IPS-NIHi7 (cell line): ENCODE data around the gene COPS3.
"Not testable (repeated sequence)": the region's sequence is repeated elsewhere in the genome, so short reads cannot be mapped to it uniquely, and the experiment has no call there.

Experiments used
- DNase-seq: peaks from one replicate; pipeline ENCODE4 v3.0.0; 2012; ENCODE audit warnings: mixed read lengths; ENCODE audit errors: extremely low spot score

Gene COPS3

GRCh38 chr17:17303010-17303846 is 22.2 kb upstream of the COPS3 start, which contains the start of gene NT5M:
NT5M (plus strand) TSS chr17:17303373; CDS start chr17:17303551, 178 bp downstream.
- DNase-seq = peak; percentile 88

GRCh38 chr17:17301659-17302058 is 20.6 kb upstream of the COPS3 start:
- not testable (repeated sequence) for DNase-seq

GRCh38 chr17:17300624-17301568 is 19.9 kb upstream of the COPS3 start:
- peak; percentile 90 for DNase-seq

- no peak for DNase-seq
Measured at GRCh38 chr17:17298108-17298507, 17.1 kb upstream of the COPS3 start.

GRCh38 chr17:17297217-17297616 is 16.2 kb upstream of the COPS3 start:
- no peak for DNase-seq

- no peak for DNase-seq
Measured at GRCh38 chr17:17295141-17295540, 14.1 kb upstream of the COPS3 start.

- DNase-seq = no peak
Measured at GRCh38 chr17:17289701-17290100, 8.7 kb upstream of the COPS3 start.

GRCh38 chr17:17289086-17289485 is 8.0 kb upstream of the COPS3 start:
- no peak for DNase-seq

GRCh38 chr17:17285951-17286350 is 4.9 kb upstream of the COPS3 start:
- DNase-seq = no peak

- DNase-seq = no peak
Measured at GRCh38 chr17:17279316-17279715, 1.7 kb downstream of the COPS3 start.

- DNase-seq = not testable (repeated sequence)
Measured at GRCh38 chr17:17277431-17277830, 3.6 kb downstream of the COPS3 start.

GRCh38 chr17:17275971-17276370 is 5.1 kb downstream of the COPS3 start:
- DNase-seq = no peak

- DNase-seq = no peak
Measured at GRCh38 chr17:17269926-17270773, 10.9 kb downstream of the COPS3 start.

GRCh38 chr17:17264430-17264829 is 16.6 kb downstream of the COPS3 start:
- DNase-seq = no peak

GRCh38 chr17:17258998-17259397 is 22.0 kb downstream of the COPS3 start:
- no peak for DNase-seq

GRCh38 chr17:17258011-17258410 is 23.0 kb downstream of the COPS3 start:
- no peak for DNase-seq

GRCh38 chr17:17256316-17256715 is 24.7 kb downstream of the COPS3 start:
- no peak for DNase-seq

- DNase-seq = not testable (repeated sequence)
Measured at GRCh38 chr17:17255689-17256088, 25.4 kb downstream of the COPS3 start.

GRCh38 chr17:17254036-17254435 is 27.0 kb downstream of the COPS3 start:
- DNase-seq = no peak

- DNase-seq = no peak
Measured at GRCh38 chr17:17253406-17253805, 27.6 kb downstream of the COPS3 start.

GRCh38 chr17:17252149-17252661 is 28.8 kb downstream of the COPS3 start:
- DNase-seq = no peak
